Gastrocnemius medialis (tissue), 4 donors: ENCODE data around the gene SCTR. TPM values are rescaled to one million over a fixed set of nuclear protein-coding genes. Genes with fewer than 3 reads are reported as not detected.

Experiments
- ATAC-seq, 2 donors: fragments of 150-250 bp; one replicate each; pipeline ENCODE4 v1.9.1; 2016
- DNase-seq, 2 donors: peaks; one replicate each; pipeline ENCODE4 v3.0.0-alpha.2; 2019
- H3K27ac ChIP-seq, 4 donors: fragments of 200-600 bp; sonication (generic); 1 replicate in 1 of 4; 2 replicates in 3 of 4; pipeline ENCODE4 v1.5.1; 2016 to 2018; ENCODE audit warnings: mild to moderate bottlenecking in 2 of 4, moderate library complexity in 1 of 4
- H3K27me3 ChIP-seq, 3 donors: fragments of 200-600 bp; sonication (generic) in 2 of 3; 1 replicate in 1 of 3; 2 replicates in 2 of 3; pipeline versions ENCODE4 v1.5.1 to v1.6.0; 2016 to 2019; ENCODE audit warnings: mild to moderate bottlenecking in 1 of 3, moderate library complexity in 1 of 3
- H3K36me3 ChIP-seq, 2 donors: fragments of 200-600 bp; sonication (generic) in 1 of 2; one replicate each; pipeline ENCODE4 v1.5.1; 2017 to 2018
- H3K4me1 ChIP-seq, 2 donors: fragments of 200-600 bp; sonication (generic) in 1 of 2; one replicate each; pipeline ENCODE4 v1.5.1; 2016 to 2017; ENCODE audit warnings: mild to moderate bottlenecking in 2 of 2
- H3K4me3 ChIP-seq, 4 donors: fragments of 200-600 bp; sonication (generic) in 3 of 4; 1 replicate in 1 of 4; 2 replicates in 3 of 4; pipeline ENCODE4 v1.5.1; 2016 to 2019; ENCODE audit warnings: mild to moderate bottlenecking in 2 of 4
- H3K9me3 ChIP-seq, 3 donors: fragments of 200-600 bp; sonication (generic) in 2 of 3; 1 replicate in 1 of 3; 2 replicates in 2 of 3; pipeline ENCODE4 v1.5.1; 2016 to 2019
- CTCF ChIP-seq, 5 experiments: fragments of 450-650 bp in 3 of 5; fragments of 200-600 bp in 2 of 5; sonication (generic) in 2 of 5; IDR thresholded peaks in 4 of 5; conservative IDR thresholded peaks in 1 of 5; 1 replicate in 4 of 5; 2 replicates in 1 of 5; pipeline ENCODE4 v1.5.1; 2016 to 2019; ENCODE audit warnings: antibody characterized with exemption in 5 of 5, mild to moderate bottlenecking in 3 of 5, moderate library complexity in 3 of 5
- POLR2A ChIP-seq, 2 donors: fragments of 450-650 bp; IDR thresholded peaks; one replicate each; pipeline ENCODE4 v1.6.1; 2017; ENCODE audit warnings: antibody characterized with exemption in 2 of 2, mild to moderate bottlenecking in 2 of 2, moderate library complexity in 2 of 2
- in situ Hi-C, 4 donors: fragments of 200-750 bp; cut with MboI; loops; one replicate each; pipeline versions ENCODE4 v1.15.0 to v1.8.0; 2017; ENCODE audit warnings: low sequenced_read_pairs in 4 of 4
- intact Hi-C: fragments of 100-400 bp; cut with DNase I; formaldehyde crosslinking; loops from one replicate; pipeline ENCODE4 v1.15.1; 2023; ENCODE audit warnings: low total_unique reads
- total RNA-seq, 4 donors: library from RNA; depleted of rRNA; stranded (reverse); fragments of >200 nt; gene quantifications; one replicate each; pipeline versions ENCODE4 v1.1.0 to v1.2.3, GENCODE V29; 2016

Gene SCTR
- total RNA-seq, 4 donors from 2014 or later: not detected

- peak within 1 kb of the TSS; percentile 48 to 64 (median 52) for H3K4me3 ChIP-seq
- H3K9me3 ChIP-seq: no peaks in the 10 kb centered on the region
- ATAC-seq (peak; percentile 46 to 68), DNase-seq (peak; percentile 9 to 45)
- TF ChIP-seq POLR2A (IDR thresholded peaks at IDR 0.05) (no peak), CTCF (IDR thresholded peaks at IDR 0.05 in 4 of 5, conservative IDR thresholded peaks at IDR 0.05 in 1 of 5) (no peak)
- H3K36me3 ChIP-seq: no peaks in the 10 kb centered on the region
- H3K27ac ChIP-seq: peak within 1 kb of the TSS; percentile 2 to 59 (median 52)
- in situ Hi-C loops (no loop called here), intact Hi-C loops (no loop called here)
- no peaks in the 10 kb centered on the region for H3K27me3 ChIP-seq
- peaks cover 6 to 7% of the 10 kb centered on the region in 2 donors for H3K4me1 ChIP-seq
Measured at GRCh38 chr2:119431155-119431975, 92.9 kb downstream of the SCTR start, which contains the start of gene TMEM37. Gene TMEM37 (plus strand): TSS chr2:119431854. CDS start chr2:119431904, 50 bp downstream.

GRCh38 chr2:119430023-119430498, 94.2 kb downstream of the SCTR start:
- no peak for TF ChIP-seq CTCF (IDR thresholded peaks at IDR 0.05 in 4 of 5, conservative IDR thresholded peaks at IDR 0.05 in 1 of 5)
- Histone ChIP-seq H3K9me3 (no peaks in the 10 kb centered on the region), H3K27me3 (no peaks in the 10 kb centered on the region), H3K4me1 (peaks cover 6 to 7% of the 10 kb centered on the region in 2 donors), H3K36me3 (no peaks in the 10 kb centered on the region), H3K27ac (no peak overlapping the region), H3K4me3 (no peak overlapping the region)
- ATAC-seq: no peak
- no peak for DNase-seq
- intact Hi-C loops (no loop called here), in situ Hi-C loops (no loop called here)

- H3K36me3 ChIP-seq: no peaks in the 10 kb centered on the region
- ATAC-seq: peak in 1 of 2 donors; percentile 19
- peaks cover 6 to 7% of the 10 kb centered on the region in 2 donors for H3K4me1 ChIP-seq
- DNase-seq: no peak
- in situ Hi-C loops: no loop called here
- H3K4me3 ChIP-seq: no peak overlapping the region
- H3K27ac ChIP-seq: no peak overlapping the region
- no peaks in the 10 kb centered on the region for H3K9me3 ChIP-seq
- intact Hi-C loops: no loop called here
- H3K27me3 ChIP-seq: no peaks in the 10 kb centered on the region
- TF ChIP-seq POLR2A (IDR thresholded peaks at IDR 0.05) (no peak), CTCF (IDR thresholded peaks at IDR 0.05 in 4 of 5, conservative IDR thresholded peaks at IDR 0.05 in 1 of 5) (no peak)
Measured at GRCh38 chr2:119429225-119429981, 94.9 kb downstream of the SCTR start.

GRCh38 chr2:119428488-119429224, 95.6 kb downstream of the SCTR start:
- intact Hi-C loops: no loop called here
- TF ChIP-seq POLR2A (IDR thresholded peaks at IDR 0.05) (no peak), CTCF (IDR thresholded peaks at IDR 0.05 in 4 of 5, conservative IDR thresholded peaks at IDR 0.05 in 1 of 5) (no peak)
- peak; percentile 24 to 36 for DNase-seq
- no peak overlapping the region for H3K27ac ChIP-seq
- in situ Hi-C loops: no loop called here
- H3K9me3 ChIP-seq: no peaks in the 10 kb centered on the region
- no peak for ATAC-seq
- no peaks in the 10 kb centered on the region for H3K27me3 ChIP-seq
- H3K4me1 ChIP-seq: peaks cover 6 to 7% of the 10 kb centered on the region in 2 donors
- H3K36me3 ChIP-seq: no peaks in the 10 kb centered on the region
- H3K4me3 ChIP-seq: no peak overlapping the region
